K562 (cell line): ENCODE data around the gene CPT1C. TPM values are rescaled to one million over a fixed set of nuclear protein-coding genes. Genes with fewer than 3 reads are reported as not detected.

Experiments used
- ATAC-seq: fragments of 200-7000 bp; cut with Tn5 transposase; 3 replicates; pipeline ENCODE4 v1.9.1; 2020; ENCODE audit warnings: moderate library complexity
- BruUV-seq: library from RNA; stranded (reverse); fragments of 400-500 nt; replicated peaks from 2 replicates; lab custom pipeline; 2021; lab: Mats Ljungman, UMichigan
- CTCF ChIA-PET: fragments of 300-600 bp; formaldehyde crosslinking; extraction: SDS; loops from one replicate; lab custom pipeline; 2021; ENCODE audit warnings: low intra/inter-chr PET ratio; lab: Yijun Ruan, JAX
- POLR2A ChIA-PET: fragments of 300-600, 350-650 bp; sonication (Branson Sonifier 250); formaldehyde crosslinking; extraction: SDS; loops from one replicate; lab custom pipeline; 2021; ENCODE audit warnings: antibody characterized with exemption, inconsistent platforms; lab: Yijun Ruan, JAX
- DNase-seq, 4 experiments: peaks; one replicate each; pipeline versions ENCODE4 v3.0.0 to v3.0.0-alpha.2; 2011 to 2018; ENCODE audit warnings: low spot score in 3 of 4, mixed read lengths in 3 of 4; ENCODE audit errors: extremely low read depth in 1 of 4
- FAIRE-seq: peaks from 2 replicates; lab custom pipeline; 2011; peaks lifted over from hg19 to GRCh38; lab: Jason Lieb, UNC
- H2AFZ ChIP-seq: 2 replicates; pipeline ENCODE4 v1.6.0; 2011; ENCODE audit warnings: low read depth, low read length, control low read depth, inconsistent platforms
- H3K27ac ChIP-seq: fragments of 200-600 bp; 3 replicates; pipeline ENCODE4 v1.8.0; 2011; ENCODE audit warnings: low read depth, mild to moderate bottlenecking, control low read depth, inconsistent platforms, low read length, moderate library complexity, mixed read lengths; ENCODE audit errors: extremely low read depth
- H3K27me3 ChIP-seq, 2 experiments: fragments of 300-600 bp in 1 of 2; 2 replicates in 1 of 2; 3 replicates in 1 of 2; pipeline versions ENCODE4 v1.6.0 to v1.8.0; 2011; ENCODE audit warnings: inconsistent platforms in 2 of 2, low read length in 2 of 2, mild to moderate bottlenecking in 1 of 2, mixed read lengths in 1 of 2, moderate library complexity in 1 of 2; ENCODE audit not compliant: control insufficient read depth in 2 of 2, insufficient read depth in 2 of 2
- H3K36me3 ChIP-seq: fragments of 300-600 bp; 3 replicates; pipeline ENCODE4 v1.8.0; 2011; ENCODE audit warnings: mild to moderate bottlenecking, low read length, inconsistent platforms; ENCODE audit not compliant: control insufficient read depth, insufficient read depth
- H3K4me1 ChIP-seq, 2 experiments: fragments of 200-600 bp in 1 of 2; replicated peaks in 1 of 2; 2 replicates in 1 of 2; 3 replicates in 1 of 2; pipeline versions ENCODE4 v1.5.1 to v1.8.0; 2011; ENCODE audit warnings: inconsistent platforms in 2 of 2, low read length in 2 of 2, mild to moderate bottlenecking in 1 of 2, mixed read lengths in 1 of 2, moderate library complexity in 1 of 2; ENCODE audit not compliant: control insufficient read depth in 2 of 2, insufficient read depth in 2 of 2
- H3K4me2 ChIP-seq: 2 replicates; pipeline ENCODE4 v1.6.1; 2011; ENCODE audit warnings: low read length, control low read depth, inconsistent platforms, mixed read lengths; ENCODE audit not compliant: insufficient read depth
- H3K4me3 ChIP-seq: fragments of 200-600 bp; sonication (generic), shearing (Covaris generic); 2 replicates; pipeline ENCODE4 v1.5.1; 2016; ENCODE audit warnings: control low read depth, inconsistent platforms
- H3K79me2 ChIP-seq: fragments of 200-600 bp; 3 replicates; pipeline ENCODE4 v1.8.0; 2011; ENCODE audit warnings: low read length, inconsistent platforms; ENCODE audit not compliant: control insufficient read depth, insufficient read depth
- H3K9ac ChIP-seq, 2 experiments: 2 replicates each; pipeline versions ENCODE4 v1.6.0 to v1.6.1; 2011; ENCODE audit warnings: low read depth in 2 of 2, low read length in 2 of 2, control low read depth in 1 of 2, inconsistent platforms in 1 of 2, mild to moderate bottlenecking in 1 of 2, mixed read lengths in 1 of 2; ENCODE audit not compliant: insufficient read depth in 1 of 2
- H3K9me1 ChIP-seq: one replicate; pipeline ENCODE4 v1.6.0; 2011; ENCODE audit warnings: inconsistent platforms, mild to moderate bottlenecking, low read length, moderate library complexity; ENCODE audit not compliant: control insufficient read depth, insufficient read depth
- H3K9me3 ChIP-seq: replicated peaks from 2 replicates; pipeline ENCODE4 v1.5.1; 2011; ENCODE audit warnings: low read depth, low read length, inconsistent platforms; ENCODE audit not compliant: control insufficient read depth, insufficient read depth
- H4K20me1 ChIP-seq: replicated peaks from 2 replicates; pipeline ENCODE4 v1.6.1; 2011; ENCODE audit warnings: low read length, inconsistent platforms, mixed read lengths; ENCODE audit not compliant: control insufficient read depth, insufficient read depth
- BMI1 ChIP-seq: fragments of 150-350 bp; IDR thresholded peaks from 2 replicates; pipeline ENCODE4 v1.6.1; 2014; ENCODE audit warnings: low read length
- CHD1 ChIP-seq: fragments of 200-600 bp; sonication (generic); IDR thresholded peaks from one replicate; pipeline ENCODE4 v1.6.1; 2012; ENCODE audit warnings: mild to moderate bottlenecking, moderate library complexity, low read length, inconsistent platforms
- GTF2A2 ChIP-seq: IDR thresholded peaks from 2 replicates; pipeline ENCODE4 v1.6.1; 2016; ENCODE audit warnings: mild to moderate bottlenecking, missing genetic modification characterization, missing compliant biosample characterization
- KAT2B ChIP-seq: IDR thresholded peaks from one replicate; pipeline ENCODE4 v1.6.1; 2012; ENCODE audit warnings: low read depth, mild to moderate bottlenecking, control low read depth, inconsistent platforms, low read length, moderate library complexity
- KDM5B ChIP-seq: fragments of 200-600 bp; sonication (generic); IDR thresholded peaks from 2 replicates; pipeline ENCODE4 v1.6.1; 2012; ENCODE audit warnings: low read depth, mild to moderate bottlenecking, moderate library complexity, low read length, control low read depth, inconsistent platforms; ENCODE audit not compliant: insufficient replicate concordance
- SNIP1 ChIP-seq: fragments of 450-650 bp; IDR thresholded peaks from 2 replicates; pipeline ENCODE4 v1.7.1; 2017; ENCODE audit warnings: low read depth, mild to moderate bottlenecking
- ZNF561 ChIP-seq: fragments of 450-650 bp; formaldehyde crosslinking; conservative IDR thresholded peaks from 2 replicates; pipeline ENCODE4 v1.4.0; 2020; ENCODE audit warnings: mild to moderate bottlenecking, moderate library complexity
- ZNF644 ChIP-seq: fragments of 200-800 bp; sonication (Bioruptor generic); IDR thresholded peaks from 2 replicates; pipeline ENCODE4 v1.6.1; 2016; ENCODE audit warnings: low read depth, missing genetic modification characterization, missing compliant biosample characterization
- ZSCAN29 ChIP-seq: fragments of 450-650 bp; IDR thresholded peaks from 2 replicates; pipeline ENCODE4 v1.6.1; 2017
- WGBS: fragments of 100-300 bp; shearing (Covaris generic); methylation state at CpG from one replicate; pipeline ENCODE4 v1.1.6; 2016; ENCODE audit warnings: low coverage, mixed read lengths; ENCODE audit not compliant: insufficient coverage; ENCODE audit errors: missing lambda C conversion rate; 5-methylcytosine and 5-hydroxymethylcytosine counted together
- in situ Hi-C: fragments of 300-500 bp; cut with MboI; formaldehyde crosslinking; loops from 4 replicates; pipeline ENCODE4 v1.15.0; 2018; ENCODE audit warnings: inconsistent platforms, mixed read lengths
- intact Hi-C: fragments of 100-400 bp; cut with micrococcal nuclease; formaldehyde crosslinking; loops from 2 replicates; pipeline ENCODE4 v1.14.2; 2022
- polyA plus RNA-seq, 8 experiments: library from polyadenylated mRNA; depleted of rRNA in 4 of 8; stranded (reverse) in 5 of 8; unstranded in 3 of 8; fragments of >200 nt; fragmentation: Nextera tagmentation in 2 of 8; fragmentation: Illumina TruSeq in 1 of 8; extraction: Ambion mirVana in 2 of 8; extraction: Trizol in 1 of 8; gene quantifications; 2 replicates each; pipeline versions ENCODE4 v1.2.1 to v1.2.3, GENCODE V29; 2011 to 2014; ENCODE audit warnings: inconsistent platforms in 1 of 8, missing spikeins in 1 of 8
- total RNA-seq, 7 experiments: library from RNA; depleted of rRNA in 6 of 7; stranded (reverse); fragments of >200 nt in 6 of 7; fragmentation: Illumina TruSeq in 2 of 7; extraction: Trizol in 2 of 7; gene quantifications; 2 replicates each; pipeline versions ENCODE4 v1.2.1 to v1.2.3, GENCODE V29; 2011 to 2021; ENCODE audit warnings: low replicate concordance in 1 of 7
- TF ChIP-seq, protein P1 (sequence below), 2 experiments: fragments of 450-650 bp; IDR thresholded peaks; 2 replicates each; pipeline ENCODE4 v1.6.1; 2016
- TF ChIP-seq, protein P2 (sequence below): fragments of 250-450 bp; sonication (Bioruptor Pico); IDR thresholded peaks from 2 replicates; pipeline ENCODE4 v1.8.0; 2022; ENCODE audit warnings: moderate library complexity, mild to moderate bottlenecking, inconsistent platforms
- TF ChIP-seq, protein P3 (sequence below): sonication (generic); formaldehyde crosslinking; IDR thresholded peaks from 2 replicates; pipeline ENCODE4 v1.8.0; 2022; ENCODE audit warnings: missing genetic modification reagents, mild to moderate bottlenecking, borderline replicate concordance
- TF ChIP-seq, protein P4 (sequence below): fragments of 450-650 bp; conservative IDR thresholded peaks from 2 replicates; pipeline ENCODE4 v1.6.1; 2016; ENCODE audit warnings: missing genetic modification characterization, low read depth, mild to moderate bottlenecking, control low read depth, missing compliant biosample characterization

Gene CPT1C
- total and polyA plus RNA-seq, 9 of the 15 experiments (the other 6 are each of a cell fraction or from before 2014, with no cell fraction given): 1.9 to 12.3 (median 3.0) TPM

DNA sequence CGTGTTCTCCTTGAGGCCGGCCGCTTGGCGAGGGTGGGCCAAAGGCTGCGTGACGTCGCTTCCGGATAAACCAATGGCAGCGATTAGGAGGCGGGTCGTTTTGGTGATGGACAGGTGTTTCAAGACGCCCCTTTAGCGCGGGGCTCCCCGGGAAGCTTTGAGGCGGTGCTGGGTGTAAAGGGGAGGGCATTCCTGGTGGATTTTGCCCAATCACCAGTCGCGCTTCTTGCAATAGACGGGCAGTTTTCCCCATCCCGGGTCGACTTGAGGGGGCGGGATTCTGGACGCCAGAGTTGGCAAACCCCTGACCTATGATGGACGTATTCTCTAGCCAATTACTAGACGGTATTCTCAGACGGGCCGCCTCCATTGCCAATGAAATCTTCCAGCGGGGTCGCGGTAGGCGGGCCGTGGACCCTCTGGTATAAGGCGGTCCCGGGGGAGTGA lies 14.1 kb upstream of the CPT1C start (continued):
- TF ChIP-seq, protein P1, sequence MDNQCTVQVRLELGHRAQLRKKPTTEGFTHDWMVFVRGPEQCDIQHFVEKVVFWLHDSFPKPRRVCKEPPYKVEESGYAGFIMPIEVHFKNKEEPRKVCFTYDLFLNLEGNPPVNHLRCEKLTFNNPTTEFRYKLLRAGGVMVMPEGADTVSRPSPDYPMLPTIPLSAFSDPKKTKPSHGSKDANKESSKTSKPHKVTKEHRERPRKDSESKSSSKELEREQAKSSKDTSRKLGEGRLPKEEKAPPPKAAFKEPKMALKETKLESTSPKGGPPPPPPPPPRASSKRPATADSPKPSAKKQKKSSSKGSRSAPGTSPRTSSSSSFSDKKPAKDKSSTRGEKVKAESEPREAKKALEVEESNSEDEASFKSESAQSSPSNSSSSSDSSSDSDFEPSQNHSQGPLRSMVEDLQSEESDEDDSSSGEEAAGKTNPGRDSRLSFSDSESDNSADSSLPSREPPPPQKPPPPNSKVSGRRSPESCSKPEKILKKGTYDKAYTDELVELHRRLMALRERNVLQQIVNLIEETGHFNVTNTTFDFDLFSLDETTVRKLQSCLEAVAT (IDR thresholded peaks at IDR 0.05): peak in 1 of 2 experiments; percentile 86; a peak in 2 of 4 replicates

DNA sequence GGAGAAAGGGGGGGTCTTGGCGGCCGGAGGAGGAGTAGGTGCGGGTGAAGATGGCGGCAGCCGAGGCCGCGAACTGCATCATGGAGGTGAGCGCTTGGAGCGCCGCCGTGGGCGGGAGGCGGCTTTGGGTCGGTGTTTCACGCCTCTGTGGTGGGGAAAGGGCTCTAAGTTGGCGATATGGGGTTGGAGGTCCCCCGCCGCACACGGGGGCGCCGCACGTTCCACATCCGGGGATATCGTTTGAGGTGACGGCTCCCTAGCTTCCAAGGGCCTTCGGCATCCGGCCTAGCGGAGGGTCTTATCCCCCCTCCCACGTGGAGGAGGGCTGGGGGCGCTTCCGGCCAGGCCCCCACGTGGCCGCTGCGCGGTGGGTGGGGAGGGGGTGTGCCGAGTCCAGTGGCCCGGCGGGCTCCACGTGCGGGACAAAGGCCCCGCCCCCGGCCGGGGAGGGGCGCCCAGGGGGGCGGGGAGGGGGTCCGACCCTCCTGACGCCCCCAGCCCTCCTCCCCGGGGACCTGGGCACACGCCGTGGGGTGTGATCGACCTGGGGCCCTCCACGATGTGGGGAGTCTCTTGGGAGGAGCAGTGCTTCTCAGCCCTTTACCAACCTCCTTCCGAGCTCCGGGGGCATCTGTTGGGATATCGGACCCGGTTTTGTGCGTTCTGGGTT lies 13.6 kb upstream of the CPT1C start, which contains the start of gene PRMT1:
Gene PRMT1, plus strand, starts transcription at position 41 of the 670 bp plus-strand sequence. Its CDS starts 10 bp downstream, at position 51.
- Histone ChIP-seq H3K4me2 (peak within 1 kb of the TSS; percentile 94), H3K4me3 (peak within 1 kb of the TSS; percentile 85), H3K79me2 (peaks cover 50% of the 10 kb centered on the region), H3K27me3 (no peaks in the 10 kb centered on the region), H3K9me1 (peaks cover 3% of the 10 kb centered on the region), H3K9me3 (no peaks in the 10 kb centered on the region; the same call in 1 of the 2 replicates), H4K20me1 (peaks cover 22% of the 10 kb centered on the region), H3K27ac (peak within 1 kb of the TSS; percentile 97), H2AFZ (peak within 1 kb of the TSS; percentile 91), H3K4me1 (peaks cover 27 to 46% of the 10 kb centered on the region in 2 experiments), H3K9ac (peak within 1 kb of the TSS; percentile 96 to 100), H3K36me3 (peaks cover 50% of the 10 kb centered on the region)
- POLR2A ChIA-PET: interaction anchor here (0.7 to 2.7 kb wide), 19 partner anchors 8 to 257 kb away, joined by 3 to 35 read pairs (median 5); partner anchors contain the start of genes AP2A1, BCL2L12, IRF3 and RPL13A
- ATAC-seq (peak; percentile 45), FAIRE-seq (no peak), DNase-seq (peak; percentile 74 to 87 (median 81))
- 0% methylated on average over 33 of the region's 57 CpGs for WGBS
- CTCF ChIA-PET: interaction anchor here (1.7 kb wide), 1 partner anchor 203 kb away, joined by 5 read pairs; the partner anchor contains the start of gene FLT3LG
- no TSS peak for BruUV-seq
- intact Hi-C loops: loop anchor here (2.0 to 5.0 kb wide), 5 partner anchors 35 to 190 kb away; partner anchors contain the start of genes AP2A1, PNKP, PRR12 and SCAF1
- in situ Hi-C loops: no loop called here
- peak; percentile 81 for TF ChIP-seq KDM5B
- TF ChIP-seq, protein P2, sequence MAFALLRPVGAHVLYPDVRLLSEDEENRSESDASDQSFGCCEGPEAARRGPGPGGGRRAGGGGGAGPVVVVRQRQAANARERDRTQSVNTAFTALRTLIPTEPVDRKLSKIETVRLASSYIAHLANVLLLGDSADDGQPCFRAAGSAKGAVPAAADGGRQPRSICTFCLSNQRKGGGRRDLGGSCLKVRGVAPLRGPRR: no peak
- TF ChIP-seq GTF2A2 (tag): peak; percentile 69
- TF ChIP-seq KAT2B: peak; percentile 85
- TF ChIP-seq, protein P3, sequence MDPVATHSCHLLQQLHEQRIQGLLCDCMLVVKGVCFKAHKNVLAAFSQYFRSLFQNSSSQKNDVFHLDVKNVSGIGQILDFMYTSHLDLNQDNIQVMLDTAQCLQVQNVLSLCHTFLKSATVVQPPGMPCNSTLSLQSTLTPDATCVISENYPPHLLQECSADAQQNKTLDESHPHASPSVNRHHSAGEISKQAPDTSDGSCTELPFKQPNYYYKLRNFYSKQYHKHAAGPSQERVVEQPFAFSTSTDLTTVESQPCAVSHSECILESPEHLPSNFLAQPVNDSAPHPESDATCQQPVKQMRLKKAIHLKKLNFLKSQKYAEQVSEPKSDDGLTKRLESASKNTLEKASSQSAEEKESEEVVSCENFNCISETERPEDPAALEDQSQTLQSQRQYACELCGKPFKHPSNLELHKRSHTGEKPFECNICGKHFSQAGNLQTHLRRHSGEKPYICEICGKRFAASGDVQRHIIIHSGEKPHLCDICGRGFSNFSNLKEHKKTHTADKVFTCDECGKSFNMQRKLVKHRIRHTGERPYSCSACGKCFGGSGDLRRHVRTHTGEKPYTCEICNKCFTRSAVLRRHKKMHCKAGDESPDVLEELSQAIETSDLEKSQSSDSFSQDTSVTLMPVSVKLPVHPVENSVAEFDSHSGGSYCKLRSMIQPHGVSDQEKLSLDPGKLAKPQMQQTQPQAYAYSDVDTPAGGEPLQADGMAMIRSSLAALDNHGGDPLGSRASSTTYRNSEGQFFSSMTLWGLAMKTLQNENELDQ (CRISPR knock-in tag): 0 out of 2 replicates have a peak, but pooled peaks have one; percentile 8
- TF ChIP-seq ZNF561 (CRISPR knock-in tag): 0 out of 2 replicates have a peak, but pooled peaks have one; percentile 28
- TF ChIP-seq, protein P4, sequence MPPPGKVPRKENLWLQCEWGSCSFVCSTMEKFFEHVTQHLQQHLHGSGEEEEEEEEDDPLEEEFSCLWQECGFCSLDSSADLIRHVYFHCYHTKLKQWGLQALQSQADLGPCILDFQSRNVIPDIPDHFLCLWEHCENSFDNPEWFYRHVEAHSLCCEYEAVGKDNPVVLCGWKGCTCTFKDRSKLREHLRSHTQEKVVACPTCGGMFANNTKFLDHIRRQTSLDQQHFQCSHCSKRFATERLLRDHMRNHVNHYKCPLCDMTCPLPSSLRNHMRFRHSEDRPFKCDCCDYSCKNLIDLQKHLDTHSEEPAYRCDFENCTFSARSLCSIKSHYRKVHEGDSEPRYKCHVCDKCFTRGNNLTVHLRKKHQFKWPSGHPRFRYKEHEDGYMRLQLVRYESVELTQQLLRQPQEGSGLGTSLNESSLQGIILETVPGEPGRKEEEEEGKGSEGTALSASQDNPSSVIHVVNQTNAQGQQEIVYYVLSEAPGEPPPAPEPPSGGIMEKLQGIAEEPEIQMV (tag): no peak
- no peak for TF ChIP-seq ZSCAN29
- peak; percentile 30; the same call in 1 of the 2 replicates for TF ChIP-seq SNIP1
- TF ChIP-seq CHD1: peak; percentile 98
- no peak for TF ChIP-seq BMI1
- TF ChIP-seq ZNF644: no peak
